A673 (cell line): Measurements from ENCODE around the gene PDE8B.

Experiments used
- CTCF ChIP-seq: fragments of 300-800, 200-600 bp; sonication (generic); conservative IDR thresholded peaks from 2 replicates; pipeline ENCODE4 v1.5.1; 2017; ENCODE audit warnings: low read depth, mild to moderate bottlenecking, antibody characterized with exemption, low read length, moderate library complexity, mixed read lengths
- EZH2 ChIP-seq: fragments of 200-600 bp; sonication (generic); IDR thresholded peaks from 2 replicates; pipeline ENCODE4 v1.6.1; 2017; ENCODE audit warnings: borderline replicate concordance, low read depth, mild to moderate bottlenecking, mixed read lengths, antibody characterized with exemption, low read length; ENCODE audit not compliant: poor library complexity, severe bottlenecking

GRCh38 chr5:77258652-77259051, 48.2 kb downstream of the PDE8B start:
- TF ChIP-seq CTCF: no peak
- no peak for TF ChIP-seq EZH2
